IMR-90 (cell line): ENCODE results near the gene ABCA2. TPM values are rescaled to one million over a fixed set of nuclear protein-coding genes. Genes with fewer than 3 reads are reported as not detected.

Source experiments
- ATAC-seq: fragments of 200-7000 bp; cut with Tn5 transposase; 2 replicates; pipeline ENCODE4 v1.9.1; 2020; ENCODE audit warnings: low read depth, mild to moderate bottlenecking, moderate library complexity
- BruUV-seq: library from RNA; stranded (reverse); fragments of 400-500 nt; replicated peaks from 2 replicates; lab custom pipeline; 2021; lab: Mats Ljungman, UMichigan
- CTCF ChIA-PET: fragments of 300-600 bp; formaldehyde crosslinking; extraction: SDS; loops from one replicate; lab custom pipeline; 2021; ENCODE audit warnings: antibody characterized with exemption; lab: Yijun Ruan, JAX
- POLR2A ChIA-PET: fragments of 300-600 bp; sonication (Branson Sonifier 250); formaldehyde crosslinking; loops from one replicate; lab custom pipeline; 2022; ENCODE audit warnings: antibody characterized with exemption; ENCODE audit not compliant: unreplicated experiment; lab: Charles Lee
- DNase-seq: peaks from one replicate; pipeline ENCODE4 v3.0.0; 2013
- H2AFZ ChIP-seq: replicated peaks from 2 replicates; pipeline ENCODE3; 2013; ENCODE audit warnings: low read length, mild to moderate bottlenecking; ENCODE audit not compliant: poor library complexity
- H2AK5ac ChIP-seq: 2 replicates; pipeline ENCODE4 v1.6.1; 2013; ENCODE audit warnings: low read depth, low read length, inconsistent platforms
- H2AK9ac ChIP-seq: replicated peaks from 2 replicates; pipeline ENCODE3; 2013; ENCODE audit warnings: mild to moderate bottlenecking, low read depth, low read length, moderate library complexity; ENCODE audit not compliant: poor library complexity
- H2BK120ac ChIP-seq: 2 replicates; pipeline ENCODE4 v1.6.1; 2013; ENCODE audit warnings: low read depth, low read length, inconsistent platforms
- H2BK15ac ChIP-seq: 3 replicates; pipeline ENCODE4 v1.6.1; 2013; ENCODE audit warnings: low read depth, low read length, inconsistent platforms
- H2BK20ac ChIP-seq: 2 replicates; pipeline ENCODE4 v1.6.1; 2013; ENCODE audit warnings: low read depth, mild to moderate bottlenecking, inconsistent platforms, low read length, moderate library complexity
- H2BK5ac ChIP-seq: 2 replicates; pipeline ENCODE4 v1.6.1; 2013; ENCODE audit warnings: mild to moderate bottlenecking, low read depth, low read length, inconsistent platforms; ENCODE audit not compliant: poor library complexity, severe bottlenecking
- H3K14ac ChIP-seq: replicated peaks from 2 replicates; pipeline ENCODE4 v1.6.1; 2013; ENCODE audit warnings: low read depth, low read length, inconsistent platforms
- H3K18ac ChIP-seq: 2 replicates; pipeline ENCODE4 v1.6.1; 2013; ENCODE audit warnings: low read depth, low read length, control low read depth
- H3K23ac ChIP-seq: 2 replicates; pipeline ENCODE4 v1.6.1; 2013; ENCODE audit warnings: low read depth, low read length, inconsistent platforms
- H3K27ac ChIP-seq: 2 replicates; pipeline ENCODE4 v1.5.1; 2013; ENCODE audit warnings: mild to moderate bottlenecking, control low read depth, low read length; ENCODE audit not compliant: insufficient read depth
- H3K27me3 ChIP-seq: 2 replicates; pipeline ENCODE4 v1.6.1; 2013; ENCODE audit warnings: low read length; ENCODE audit not compliant: control insufficient read depth, insufficient read depth
- H3K36me3 ChIP-seq: 2 replicates; pipeline ENCODE4 v1.6.1; 2013; ENCODE audit warnings: low read length, mixed read lengths; ENCODE audit not compliant: control insufficient read depth, insufficient read depth
- H3K4ac ChIP-seq: 2 replicates; pipeline ENCODE4 v1.6.1; 2013; ENCODE audit warnings: low read depth, low read length, inconsistent platforms
- H3K4me1 ChIP-seq: 2 replicates; pipeline ENCODE4 v1.6.1; 2013; ENCODE audit warnings: low read length, mixed read lengths; ENCODE audit not compliant: control insufficient read depth, insufficient read depth
- H3K4me2 ChIP-seq: 2 replicates; pipeline ENCODE4 v1.6.1; 2013; ENCODE audit warnings: low read depth, mild to moderate bottlenecking, control low read depth, low read length, moderate library complexity
- H3K4me3 ChIP-seq: 2 replicates; pipeline ENCODE4 v1.5.1; 2013; ENCODE audit warnings: low read depth, mild to moderate bottlenecking, control low read depth, low read length, moderate library complexity; ENCODE audit not compliant: insufficient read depth
- H3K56ac ChIP-seq: 2 replicates; pipeline ENCODE4 v1.6.1; 2013; ENCODE audit warnings: low read length, inconsistent platforms; ENCODE audit not compliant: insufficient read depth; ENCODE audit errors: extremely low read depth
- H3K79me1 ChIP-seq, 2 experiments: 2 replicates each; pipeline ENCODE4 v1.6.1; 2013; ENCODE audit warnings: low read length in 2 of 2, inconsistent platforms in 1 of 2, low read depth in 1 of 2
- H3K9ac ChIP-seq: 2 replicates; pipeline ENCODE4 v1.6.1; 2013; ENCODE audit warnings: low read depth, low read length, control low read depth
- H3K9me1 ChIP-seq: 2 replicates; pipeline ENCODE4 v1.6.1; 2013; ENCODE audit warnings: low read length, inconsistent platforms; ENCODE audit not compliant: insufficient read depth
- H3K9me3 ChIP-seq: 2 replicates; pipeline ENCODE4 v1.6.1; 2013; ENCODE audit warnings: low read length; ENCODE audit not compliant: control insufficient read depth, insufficient read depth
- H4K20me1 ChIP-seq: 2 replicates; pipeline ENCODE4 v1.6.1; 2013; ENCODE audit warnings: low read length, inconsistent platforms; ENCODE audit not compliant: insufficient read depth
- H4K5ac ChIP-seq: 2 replicates; pipeline ENCODE4 v1.6.1; 2013; ENCODE audit warnings: mild to moderate bottlenecking, low read depth, low read length, control low read depth
- H4K8ac ChIP-seq, 2 experiments: 2 replicates each; pipeline ENCODE4 v1.6.1; 2013; ENCODE audit warnings: low read depth in 2 of 2, low read length in 2 of 2, control low read depth in 1 of 2, inconsistent platforms in 1 of 2
- H4K91ac ChIP-seq: 2 replicates; pipeline ENCODE4 v1.6.1; 2013; ENCODE audit warnings: low read depth, low read length, inconsistent platforms; ENCODE audit not compliant: insufficient read depth
- BHLHE40 ChIP-seq: fragments of 150-350 bp; IDR thresholded peaks from 2 replicates; pipeline ENCODE4 v1.6.1; 2016; ENCODE audit warnings: mild to moderate bottlenecking, low read depth, low read length
- CEBPB ChIP-seq: IDR thresholded peaks from 2 replicates; pipeline ENCODE4 v1.6.1; 2012; ENCODE audit warnings: low read depth, low read length, improper control_type of control experiment
- CHD1 ChIP-seq: IDR thresholded peaks from 2 replicates; pipeline ENCODE4 v1.6.1; 2012; ENCODE audit warnings: low read depth, low read length, improper control_type of control experiment
- CTCF ChIP-seq: conservative IDR thresholded peaks from 2 replicates; pipeline ENCODE4 v1.5.1; 2012; ENCODE audit warnings: mild to moderate bottlenecking, low read depth, low read length, improper control_type of control experiment
- ELK1 ChIP-seq: fragments of 150-350 bp; IDR thresholded peaks from 2 replicates; pipeline ENCODE4 v1.6.1; 2016; ENCODE audit warnings: low read depth, mild to moderate bottlenecking, low read length, moderate library complexity, borderline replicate concordance
- FOS ChIP-seq: fragments of 150-350 bp; IDR thresholded peaks from 2 replicates; pipeline ENCODE4 v1.6.1; 2016; ENCODE audit warnings: low read depth, low read length
- MAFK ChIP-seq: IDR thresholded peaks from 2 replicates; pipeline ENCODE4 v1.6.1; 2012; ENCODE audit warnings: low read depth, low read length, improper control_type of control experiment
- MAZ ChIP-seq: IDR thresholded peaks from 2 replicates; pipeline ENCODE4 v1.6.1; 2012; ENCODE audit warnings: low read depth, mild to moderate bottlenecking, low read length, improper control_type of control experiment, moderate library complexity, borderline replicate concordance
- MXI1 ChIP-seq: IDR thresholded peaks from 2 replicates; pipeline ENCODE4 v1.6.1; 2012; ENCODE audit warnings: low read depth, mild to moderate bottlenecking, low read length, moderate library complexity, borderline replicate concordance
- NFE2L2 ChIP-seq: fragments of 150-350 bp; IDR thresholded peaks from 2 replicates; pipeline ENCODE4 v1.6.1; 2016; ENCODE audit warnings: low read depth, mild to moderate bottlenecking, low read length
- POLR2A ChIP-seq: IDR thresholded peaks from 2 replicates; pipeline ENCODE4 v1.6.1; 2012; ENCODE audit warnings: mild to moderate bottlenecking, low read depth, low read length
- RAD21 ChIP-seq: IDR thresholded peaks from 2 replicates; pipeline ENCODE4 v1.6.1; 2012; ENCODE audit warnings: low read length, improper control_type of control experiment
- RCOR1 ChIP-seq: IDR thresholded peaks from 2 replicates; pipeline ENCODE4 v1.6.1; 2012; ENCODE audit warnings: mild to moderate bottlenecking, low read length, improper control_type of control experiment; ENCODE audit not compliant: insufficient replicate concordance
- SMC3 ChIP-seq: fragments of 150-350 bp; IDR thresholded peaks from 2 replicates; pipeline ENCODE4 v1.6.1; 2016; ENCODE audit warnings: low read depth, mild to moderate bottlenecking, antibody characterized with exemption, low read length, moderate library complexity
- USF2 ChIP-seq: fragments of 150-350 bp; IDR thresholded peaks from 2 replicates; pipeline ENCODE4 v1.6.1; 2017; ENCODE audit warnings: mild to moderate bottlenecking, antibody characterized with exemption, low read length, low read depth
- WGBS, 2 experiments: methylation state at CpG; one replicate each; pipeline versions ENCODE4 v1.1.5 to v1.1.7; 2013; ENCODE audit warnings: missing lambda C conversion rate in 2 of 2; ENCODE audit not compliant: insufficient read length in 1 of 2; ENCODE audit errors: extremely low coverage in 2 of 2; 5-methylcytosine and 5-hydroxymethylcytosine counted together
- dilution Hi-C: fragments of 300-500 bp; cut with HindIII; formaldehyde crosslinking; loops from one replicate; pipeline ENCODE4 v1.14.3; 2018; ENCODE audit warnings: low sequenced_read_pairs; ENCODE audit not compliant: unreplicated experiment
- in situ Hi-C: fragments of 300-500 bp; cut with MboI; formaldehyde crosslinking; loops from 3 replicates; pipeline ENCODE4 v1.14.3; 2019; ENCODE audit warnings: low sequenced_read_pairs, inconsistent platforms, mixed read lengths
- intact Hi-C: fragments of 100-400 bp; cut with micrococcal nuclease; formaldehyde crosslinking; loops from 2 replicates; pipeline ENCODE4 v1.10.0; 2022
- polyA plus RNA-seq, 3 experiments: library from polyadenylated mRNA; depleted of rRNA; stranded (reverse); fragments of >200 nt; gene quantifications; 2 replicates each; pipeline ENCODE4 v1.2.3, GENCODE V29; 2012; ENCODE audit warnings: low replicate concordance in 1 of 3
- total RNA-seq: library from RNA; depleted of rRNA; stranded (reverse); fragments of >200 nt; gene quantifications from 2 replicates; pipeline ENCODE4 v1.2.3, GENCODE V29; 2012

The ABCA2 gene
- total and polyA plus RNA-seq, 2 of the 4 experiments (the other 2 are of a cell fraction): 3.8 to 46.0 TPM

- BruUV-seq: no TSS peak
- in situ Hi-C loops: no loop called here
- Histone ChIP-seq H3K9ac (no peak overlapping the region), H3K79me1 (peaks cover 2 to 11% of the 10 kb centered on the region in 2 experiments), H3K36me3 (no peaks in the 10 kb centered on the region), H2BK120ac (no peak overlapping the region), H3K4me1 (peaks cover 3% of the 10 kb centered on the region; the same call in 1 of the 2 replicates), H3K23ac (no peak overlapping the region), H3K9me1 (no peaks in the 10 kb centered on the region), H3K14ac (no peak overlapping the region), H4K91ac (no peak overlapping the region), H2BK20ac (no peak overlapping the region), H4K8ac (no peak overlapping the region), H3K9me3 (no peaks in the 10 kb centered on the region), H3K27ac (no peak overlapping the region), H3K18ac (no peak overlapping the region), H3K27me3 (no peaks in the 10 kb centered on the region; the same call in 1 of the 2 replicates), H3K4me3 (peak overlapping the region; percentile 53; the same call in 1 of the 2 replicates), H4K5ac (no peak overlapping the region), H3K4me2 (peak overlapping the region; percentile 29), H2AK9ac (peak overlapping the region; percentile 42), H2AFZ (peak overlapping the region; percentile 77), H4K20me1 (no peaks in the 10 kb centered on the region), H2BK5ac (no peak overlapping the region), H3K4ac (no peak overlapping the region), H2BK15ac (no peak overlapping the region), H3K56ac (no peak overlapping the region), H2AK5ac (no peak overlapping the region)
- ChIA-PET POLR2A (interaction anchor here (0.6 kb wide), 1 partner anchor 1185 kb away, joined by 3 read pairs; no protein-coding TSS in a partner anchor), CTCF (interaction anchor here (0.7 kb wide), 1 partner anchor 40 kb away, joined by 4 read pairs; no protein-coding TSS in a partner anchor)
- dilution Hi-C loops: no loop called here
- WGBS, 2 experiments: 6% methylated on average over 19 of the region's 52 CpGs; no CpG with 5 or more reads in 1 of the 2 experiments
- DNase-seq (no peak), ATAC-seq (peak; percentile 13)
- intact Hi-C loops: loop anchor here (1.0 kb wide), 1 partner anchor 17 kb away; the partner anchor contains the start of gene MAN1B1
- TF ChIP-seq MAFK (no peak), ELK1 (no peak), USF2 (no peak), BHLHE40 (no peak), POLR2A (no peak), MAZ (no peak), NFE2L2 (no peak), CTCF (no peak), CEBPB (no peak), MXI1 (no peak), CHD1 (no peak), RAD21 (no peak), RCOR1 (no peak), FOS (no peak), SMC3 (no peak)
Observed at GRCh38 chr9:137069508-137070091, 41.6 kb upstream of the ABCA2 start.
